Stimulated activated CD4-positive, alpha-beta T cell treated with anti-CD3 and anti-CD28 coated beads, Interleukin-12 subunit alpha, Interleukin-12 subunit beta, amount 100 ng/mL, for 4 hours (primary cell): Measurements from ENCODE around the gene CENPVL3.
"Not testable (repeated sequence)": the region's sequence is repeated elsewhere in the genome, so short reads cannot be mapped to it uniquely, and the experiment has no call there.

ENCODE experiments used
- DNase-seq: peaks from one replicate; pipeline ENCODE4 v3.0.0-alpha.2; 2020

Gene CENPVL3

GRCh38 chrX:51618241-51619155, at the start of gene CENPVL3:
CENPVL3 (minus strand) TSS chrX:51618912; CDS start chrX:51618873, 39 bp downstream.
- not testable (repeated sequence) for DNase-seq

- DNase-seq, result no peak
Observed at GRCh38 chrX:51665981-51666380, 47.3 kb upstream of the CENPVL3 start.

GRCh38 chrX:51643377-51643776, 24.7 kb upstream of the CENPVL3 start:
- no peak for DNase-seq

GRCh38 chrX:51641421-51642021, 22.8 kb upstream of the CENPVL3 start:
- DNase-seq, result no peak

GRCh38 chrX:51636511-51636910, 17.8 kb upstream of the CENPVL3 start:
- not testable (repeated sequence) for DNase-seq

- no peak for DNase-seq
Observed at GRCh38 chrX:51614353-51615012, 4.2 kb downstream of the CENPVL3 start.

- no peak for DNase-seq
Observed at GRCh38 chrX:51608766-51609165, 9.9 kb downstream of the CENPVL3 start.

- DNase-seq, result no peak
Observed at GRCh38 chrX:51608126-51608525, 10.6 kb downstream of the CENPVL3 start.

- DNase-seq, result no peak
Observed at GRCh38 chrX:51606446-51606845, 12.3 kb downstream of the CENPVL3 start.

- DNase-seq, result no peak
Observed at GRCh38 chrX:51598899-51599298, 19.8 kb downstream of the CENPVL3 start.

GRCh38 chrX:51571874-51572273, 46.8 kb downstream of the CENPVL3 start:
- no peak for DNase-seq

GRCh38 chrX:51569561-51569960, 49.2 kb downstream of the CENPVL3 start:
- no peak for DNase-seq

- DNase-seq, result no peak
Observed at GRCh38 chrX:51568586-51568985, 50.1 kb downstream of the CENPVL3 start.
